CD4-positive, alpha-beta memory T cell (primary cell): Measurements from ENCODE around the gene CDHR5. TPM values are rescaled to one million over a fixed set of nuclear protein-coding genes. Genes with fewer than 3 reads are reported as not detected.
A peak's percentile ranks its signal among the peaks of the same experiment; 100 is the strongest.

ENCODE experiments used
- CTCF ChIA-PET: fragments of 350-600 bp; sonication (Branson Sonifier 250); formaldehyde crosslinking; loops from one replicate; lab custom pipeline; 2021; ENCODE audit warnings: inconsistent platforms; ENCODE audit not compliant: partially characterized antibody; lab: Charles Lee
- POLR2A ChIA-PET: fragments of 350-600 bp; sonication (Branson Sonifier 250); formaldehyde crosslinking; loops from one replicate; lab custom pipeline; 2021; ENCODE audit not compliant: partially characterized antibody; lab: Charles Lee
- DNase-seq, 5 donors: peaks; one replicate each; pipeline versions ENCODE4 v3.0.0 to v3.0.0-alpha.2; 2020 to 2022; ENCODE audit warnings: mixed read lengths in 1 of 5
- H3K27ac ChIP-seq: one replicate; pipeline ENCODE4 v1.7.0; 2013; ENCODE audit warnings: low read depth, low read length
- H3K27me3 ChIP-seq: 2 replicates; pipeline ENCODE4 v1.7.0; 2013; ENCODE audit warnings: mild to moderate bottlenecking, low read length, moderate library complexity; ENCODE audit not compliant: insufficient read depth
- H3K36me3 ChIP-seq: 2 replicates; pipeline ENCODE4 v1.7.0; 2013; ENCODE audit warnings: mild to moderate bottlenecking, low read length, moderate library complexity; ENCODE audit not compliant: insufficient read depth
- H3K4me1 ChIP-seq: 2 replicates; pipeline ENCODE4 v1.7.0; 2013; ENCODE audit warnings: mild to moderate bottlenecking, low read length, moderate library complexity; ENCODE audit not compliant: insufficient read depth
- H3K4me3 ChIP-seq, 2 donors: one replicate each; pipeline ENCODE4 v1.7.0; 2013; ENCODE audit warnings: low read length in 2 of 2, mild to moderate bottlenecking in 1 of 2
- H3K9me3 ChIP-seq, 2 donors: one replicate each; pipeline ENCODE4 v1.7.0; 2013; ENCODE audit warnings: low read length in 2 of 2, control low read depth in 1 of 2; ENCODE audit not compliant: control insufficient read depth in 1 of 2
- H3K27ac Mint-ChIP-seq, 7 donors: one replicate each; pipeline ENCODE4 v1.8.0; 2020 to 2021; ENCODE audit warnings: mixed read lengths in 7 of 7, mild to moderate bottlenecking in 6 of 7, inconsistent platforms in 3 of 7, moderate library complexity in 3 of 7
- H3K27me3 Mint-ChIP-seq, 2 donors: one replicate each; pipeline ENCODE4 v1.8.0; 2020 to 2021; ENCODE audit warnings: mixed read lengths in 2 of 2
- H3K36me3 Mint-ChIP-seq, 2 donors: one replicate each; pipeline ENCODE4 v1.8.0; 2020 to 2021; ENCODE audit warnings: mixed read lengths in 2 of 2, inconsistent platforms in 1 of 2, mild to moderate bottlenecking in 1 of 2
- H3K4me1 Mint-ChIP-seq, 4 donors: one replicate each; pipeline ENCODE4 v1.8.0; 2020 to 2021; ENCODE audit warnings: mixed read lengths in 4 of 4, mild to moderate bottlenecking in 1 of 4
- H3K4me3 Mint-ChIP-seq, 8 donors: one replicate each; pipeline ENCODE4 v1.8.0; 2020 to 2021; ENCODE audit warnings: mixed read lengths in 8 of 8, mild to moderate bottlenecking in 7 of 8, moderate library complexity in 6 of 8, inconsistent platforms in 3 of 8
- H3K9me3 Mint-ChIP-seq, 8 donors: one replicate each; pipeline ENCODE4 v1.8.0; 2020 to 2021; ENCODE audit warnings: mixed read lengths in 8 of 8, mild to moderate bottlenecking in 5 of 8, inconsistent platforms in 3 of 8, moderate library complexity in 1 of 8
- intact Hi-C: fragments of 100-400 bp; cut with micrococcal nuclease; formaldehyde crosslinking; loops from one replicate; pipeline ENCODE4 v1.15.1; 2023
- polyA plus RNA-seq, 2 donors: library from polyadenylated mRNA; unstranded; fragments of 300-500 nt; fragmentation: Illumina TruSeq; gene quantifications; one replicate each; pipeline ENCODE4 v1.2.3, GENCODE V29; 2021
- total RNA-seq, 2 experiments: library from RNA; stranded (reverse); gene quantifications; one replicate each; pipeline ENCODE4 v1.2.3, GENCODE V29; 2021

CDHR5 gene
- total and polyA plus RNA-seq, 4 experiments from 2014 or later = not detected

- ChIA-PET CTCF (no interaction called here), POLR2A (no interaction called here)
- Histone ChIP-seq H3K36me3 (peaks cover 71% of the 10 kb centered on the region), H3K27me3 (no peaks in the 10 kb centered on the region), H3K27ac (no peak overlapping the region), H3K4me3 (no peak overlapping the region), H3K4me1 (peaks cover 5% of the 10 kb centered on the region), H3K9me3 (no peaks in the 10 kb centered on the region)
- H3K36me3 Mint-ChIP-seq = peaks cover 26 to 58% of the 10 kb centered on the region in 2 donors
- H3K27ac Mint-ChIP-seq = peak overlapping the region in 3 of 7 donors; percentile 19 to 59 (median 36)
- peaks cover 8 to 13% (median 11%) of the 10 kb centered on the region in 4 donors for H3K4me1 Mint-ChIP-seq
- H3K27me3 Mint-ChIP-seq = no peaks in the 10 kb centered on the region
- H3K9me3 Mint-ChIP-seq = no peaks in the 10 kb centered on the region
- intact Hi-C loops = no loop called here
- peak in 1 of 5 donors; percentile 39 for DNase-seq
- H3K4me3 Mint-ChIP-seq = peak overlapping the region in 1 of 8 donors; percentile 40
Measured at GRCh38 chr11:596374-596773, 28.4 kb downstream of the CDHR5 start.

- H3K27ac Mint-ChIP-seq = peak overlapping the region in 1 of 7 donors; percentile 47
- POLR2A ChIA-PET = no interaction called here
- peaks cover 73% of the 10 kb centered on the region for H3K36me3 ChIP-seq
- DNase-seq = peak in 1 of 5 donors; percentile 17
- no peaks in the 10 kb centered on the region for H3K27me3 ChIP-seq
- no peak overlapping the region for H3K4me3 ChIP-seq
- no peaks in the 10 kb centered on the region for H3K27me3 Mint-ChIP-seq
- no peak overlapping the region for H3K4me3 Mint-ChIP-seq
- no peaks in the 10 kb centered on the region for H3K9me3 Mint-ChIP-seq
- peaks cover 8 to 13% (median 11%) of the 10 kb centered on the region in 4 donors for H3K4me1 Mint-ChIP-seq
- CTCF ChIA-PET = interaction anchor here (1.2 kb wide), 1 partner anchor 41 kb away, joined by 3 read pairs; no protein-coding TSS in a partner anchor
- peaks cover 5% of the 10 kb centered on the region for H3K4me1 ChIP-seq
- no peaks in the 10 kb centered on the region for H3K9me3 ChIP-seq
- H3K27ac ChIP-seq = no peak overlapping the region
- peaks cover 25 to 63% of the 10 kb centered on the region in 2 donors for H3K36me3 Mint-ChIP-seq
- intact Hi-C loops = no loop called here
Measured at GRCh38 chr11:595400-595799, 29.4 kb downstream of the CDHR5 start.

- H3K9me3 ChIP-seq = no peaks in the 10 kb centered on the region
- no peak overlapping the region for H3K27ac ChIP-seq
- ChIA-PET CTCF (no interaction called here), POLR2A (no interaction called here)
- peaks cover 29 to 72% of the 10 kb centered on the region in 2 donors for H3K36me3 Mint-ChIP-seq
- no peak overlapping the region for H3K4me3 Mint-ChIP-seq
- peaks cover 0 to 2% (median 0%) of the 10 kb centered on the region in 8 donors for H3K9me3 Mint-ChIP-seq
- DNase-seq = peak in 1 of 5 donors; percentile 26
- H3K4me3 ChIP-seq = no peak overlapping the region
- H3K27me3 ChIP-seq = no peaks in the 10 kb centered on the region
- peaks cover 9 to 14% (median 11%) of the 10 kb centered on the region in 4 donors for H3K4me1 Mint-ChIP-seq
- peaks cover 5% of the 10 kb centered on the region for H3K4me1 ChIP-seq
- H3K27ac Mint-ChIP-seq = no peak overlapping the region
- no peaks in the 10 kb centered on the region for H3K27me3 Mint-ChIP-seq
- intact Hi-C loops = no loop called here
- peaks cover 68% of the 10 kb centered on the region for H3K36me3 ChIP-seq
Measured at GRCh38 chr11:593347-593746, 31.4 kb downstream of the CDHR5 start.

- peak in 1 of 5 donors; percentile 19 for DNase-seq
- H3K9me3 ChIP-seq = no peaks in the 10 kb centered on the region
- CTCF ChIA-PET = no interaction called here
- H3K4me1 ChIP-seq = peaks cover 9% of the 10 kb centered on the region
- peaks cover 64% of the 10 kb centered on the region for H3K36me3 ChIP-seq
- Mint-ChIP-seq H3K27me3 (no peaks in the 10 kb centered on the region), H3K9me3 (peaks cover 0 to 2% (median 0%) of the 10 kb centered on the region in 8 donors), H3K4me3 (no peak overlapping the region), H3K4me1 (peaks cover 13 to 18% (median 15%) of the 10 kb centered on the region in 4 donors), H3K27ac (no peak overlapping the region), H3K36me3 (peaks cover 30 to 74% of the 10 kb centered on the region in 2 donors)
- H3K27me3 ChIP-seq = no peaks in the 10 kb centered on the region
- no peak overlapping the region for H3K4me3 ChIP-seq
- POLR2A ChIA-PET = no interaction called here
- H3K27ac ChIP-seq = no peak overlapping the region
- intact Hi-C loops = no loop called here
Measured at GRCh38 chr11:592918-593317, 31.8 kb downstream of the CDHR5 start.

- Histone ChIP-seq H3K9me3 (no peaks in the 10 kb centered on the region), H3K36me3 (peaks cover 63% of the 10 kb centered on the region), H3K27ac (no peak overlapping the region), H3K4me1 (peaks cover 13% of the 10 kb centered on the region), H3K27me3 (no peaks in the 10 kb centered on the region), H3K4me3 (no peak overlapping the region)
- Mint-ChIP-seq H3K4me1 (peaks cover 16 to 22% (median 18%) of the 10 kb centered on the region in 4 donors), H3K4me3 (no peak overlapping the region), H3K36me3 (peaks cover 33 to 78% of the 10 kb centered on the region in 2 donors), H3K27ac (peak overlapping the region in 2 of 7 donors; percentile 23 to 52), H3K27me3 (no peaks in the 10 kb centered on the region), H3K9me3 (peaks cover 0 to 2% (median 0%) of the 10 kb centered on the region in 8 donors)
- POLR2A ChIA-PET = no interaction called here
- intact Hi-C loops = no loop called here
- CTCF ChIA-PET = no interaction called here
- DNase-seq = peak in 1 of 5 donors; percentile 30
Measured at GRCh38 chr11:592501-592900, 32.3 kb downstream of the CDHR5 start.

GRCh38 chr11:590997-591396, 33.8 kb downstream of the CDHR5 start:
- Histone ChIP-seq H3K36me3 (peaks cover 63% of the 10 kb centered on the region), H3K4me3 (no peak overlapping the region), H3K27ac (no peak overlapping the region), H3K27me3 (no peaks in the 10 kb centered on the region), H3K9me3 (no peaks in the 10 kb centered on the region), H3K4me1 (peaks cover 21% of the 10 kb centered on the region)
- no peak overlapping the region for H3K4me3 Mint-ChIP-seq
- peak in 1 of 5 donors; percentile 5 for DNase-seq
- peak overlapping the region in 2 of 7 donors; percentile 24 to 27 for H3K27ac Mint-ChIP-seq
- peaks cover 0 to 4% (median 0%) of the 10 kb centered on the region in 8 donors for H3K9me3 Mint-ChIP-seq
- intact Hi-C loops = no loop called here
- H3K4me1 Mint-ChIP-seq = peaks cover 12 to 31% (median 20%) of the 10 kb centered on the region in 4 donors
- POLR2A ChIA-PET = interaction anchor here (1.1 kb wide), 1 partner anchor 15 kb away, joined by 3 read pairs; the partner anchor contains the start of gene PHRF1
- CTCF ChIA-PET = no interaction called here
- no peaks in the 10 kb centered on the region for H3K27me3 Mint-ChIP-seq
- H3K36me3 Mint-ChIP-seq = peaks cover 32 to 75% of the 10 kb centered on the region in 2 donors

GRCh38 chr11:589798-590197, 35.0 kb downstream of the CDHR5 start:
- Histone ChIP-seq H3K36me3 (peaks cover 56% of the 10 kb centered on the region), H3K4me3 (no peak overlapping the region), H3K27ac (no peak overlapping the region), H3K27me3 (no peaks in the 10 kb centered on the region), H3K4me1 (peaks cover 21% of the 10 kb centered on the region), H3K9me3 (no peaks in the 10 kb centered on the region)
- ChIA-PET POLR2A (interaction anchor here (1.0 to 1.1 kb wide), 2 partner anchors 15 to 21 kb away, joined by 3 read pairs; no protein-coding TSS in a partner anchor), CTCF (interaction anchor here (1.3 kb wide), 1 partner anchor 35 kb away, joined by 4 read pairs; no protein-coding TSS in a partner anchor)
- Mint-ChIP-seq H3K27me3 (no peaks in the 10 kb centered on the region), H3K9me3 (peaks cover 0 to 4% (median 0%) of the 10 kb centered on the region in 8 donors), H3K27ac (peak overlapping the region in 4 of 7 donors; percentile 10 to 65 (median 34)), H3K4me3 (no peak overlapping the region), H3K4me1 (peaks cover 12 to 25% (median 17%) of the 10 kb centered on the region in 4 donors), H3K36me3 (peaks cover 32 to 69% of the 10 kb centered on the region in 2 donors)
- DNase-seq = peak in 1 of 5 donors; percentile 12
- intact Hi-C loops = no loop called here
